Endometrium (tissue), 2 donors: ENCODE measurements around the gene MUC15.
A peak's percentile ranks its signal among the peaks of the same experiment; 100 is the strongest.

Experiments used
- FAIRE-seq: peaks from 2 replicates; lab custom pipeline; 2012; peaks lifted over from hg19 to GRCh38; lab: Jason Lieb, UNC
- donor health status: control.
- donor health status: control.

MUC15 gene

DNA sequence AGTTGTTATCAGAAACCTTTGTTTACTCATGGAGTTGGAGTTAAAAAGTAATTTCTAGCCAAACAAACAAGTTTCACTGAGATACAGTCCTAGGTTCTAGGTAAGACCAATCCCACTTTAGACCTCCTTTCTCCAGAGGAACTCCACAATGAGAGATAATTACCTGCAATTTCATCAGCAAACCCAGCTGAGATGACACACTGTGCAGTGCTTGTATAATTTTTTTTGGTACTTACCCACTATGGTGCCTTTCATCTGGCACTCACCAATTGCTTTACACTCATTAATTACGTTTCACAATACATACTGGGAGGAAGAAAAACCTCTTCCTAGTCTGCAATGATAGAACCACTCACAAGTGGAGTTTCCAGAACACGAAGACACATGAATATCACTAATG is 1.8 kb upstream of the MUC15 start:
- FAIRE-seq = no peak

DNA sequence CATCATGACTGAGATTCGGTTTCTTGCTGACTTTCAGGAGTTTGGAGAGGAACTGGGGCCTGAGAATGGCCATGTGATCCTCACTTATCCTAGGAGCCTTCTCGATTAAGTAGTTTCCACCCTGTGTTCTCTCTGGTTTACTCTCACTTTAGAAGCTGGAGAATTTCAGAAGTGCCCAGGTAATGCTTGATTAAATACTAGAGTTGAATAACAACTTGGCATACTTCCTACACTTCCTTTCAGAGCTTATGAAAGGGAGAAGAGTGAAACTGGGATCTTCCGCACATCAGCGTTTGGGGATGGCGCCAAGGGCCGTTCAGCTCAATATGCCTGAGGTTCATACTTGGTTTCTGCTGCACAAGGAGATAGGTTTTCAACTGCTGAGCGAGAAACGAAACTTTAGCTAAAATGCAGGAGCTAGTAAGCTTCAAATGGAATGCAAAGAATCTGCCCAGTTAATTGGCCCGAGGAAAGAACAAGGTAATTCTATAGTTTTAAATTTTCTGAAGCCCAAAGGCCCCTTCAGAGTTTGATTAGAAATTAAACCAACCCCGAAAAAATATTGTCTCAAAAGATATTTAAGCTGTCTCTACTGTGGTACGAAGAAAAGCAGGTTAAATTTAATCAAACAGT is 823 bp upstream of the MUC15 start:
- no peak for FAIRE-seq

DNA sequence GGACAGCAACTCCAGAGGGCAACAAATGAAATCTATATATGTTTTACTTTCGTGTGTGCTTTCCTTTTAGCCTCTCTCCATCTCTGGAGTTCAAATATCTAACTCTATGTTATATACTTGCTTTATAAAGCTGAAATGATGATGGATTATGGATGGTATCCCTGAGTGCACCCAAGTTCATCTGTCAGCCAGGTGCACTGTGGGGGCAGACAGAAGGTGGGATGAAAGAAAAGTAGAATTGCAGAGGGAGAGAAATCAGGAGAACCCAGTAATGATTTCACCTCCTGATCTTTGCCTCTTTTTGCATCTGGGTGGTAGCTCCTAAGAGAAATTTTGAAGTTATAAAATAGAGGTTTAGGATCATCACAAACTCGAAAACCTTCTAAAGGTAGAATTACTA is 2.4 kb downstream of the MUC15 start:
- FAIRE-seq = no peak

- no peak for FAIRE-seq
Observed at GRCh38 chr11:26558190-26558589, 13.9 kb downstream of the MUC15 start.

DNA sequence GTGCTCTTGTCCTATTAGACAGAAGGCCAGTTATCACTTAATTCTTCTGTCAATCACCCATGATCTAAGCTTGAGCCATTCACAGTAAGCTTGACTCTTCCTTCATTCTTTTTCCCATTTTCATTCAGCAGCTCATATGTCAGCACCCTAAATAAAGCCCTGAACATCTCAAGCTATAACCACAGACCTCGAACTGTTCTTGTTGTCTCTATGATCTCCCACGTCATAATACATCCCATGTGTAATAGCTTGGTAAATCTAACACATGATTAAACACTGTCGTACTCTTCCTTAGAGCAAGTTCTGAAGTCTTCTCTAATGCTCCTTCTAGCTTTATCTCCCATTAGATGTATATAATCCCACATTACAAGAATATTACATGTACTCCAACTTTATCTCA is 14.4 kb downstream of the MUC15 start:
- FAIRE-seq = no peak

DNA sequence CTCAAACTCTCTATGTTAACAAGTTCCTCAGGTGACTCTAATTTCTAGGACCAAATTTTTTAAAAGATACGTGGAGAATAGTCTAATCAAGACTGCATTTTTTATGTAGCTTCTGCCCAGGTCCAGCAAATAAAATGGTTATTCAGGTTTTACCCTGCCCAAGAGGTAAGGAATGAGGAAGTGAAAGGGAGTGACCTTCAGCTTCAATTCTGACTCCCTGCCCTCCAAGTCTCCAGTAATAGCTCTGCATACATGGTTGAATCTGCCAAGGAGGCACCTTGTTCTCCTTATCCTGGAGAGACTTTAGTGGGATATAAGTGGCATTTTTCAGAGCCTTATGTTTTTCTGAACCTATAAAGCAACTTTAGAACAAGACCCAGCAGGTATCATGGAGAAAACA is 15.5 kb downstream of the MUC15 start:
- FAIRE-seq = no peak

DNA sequence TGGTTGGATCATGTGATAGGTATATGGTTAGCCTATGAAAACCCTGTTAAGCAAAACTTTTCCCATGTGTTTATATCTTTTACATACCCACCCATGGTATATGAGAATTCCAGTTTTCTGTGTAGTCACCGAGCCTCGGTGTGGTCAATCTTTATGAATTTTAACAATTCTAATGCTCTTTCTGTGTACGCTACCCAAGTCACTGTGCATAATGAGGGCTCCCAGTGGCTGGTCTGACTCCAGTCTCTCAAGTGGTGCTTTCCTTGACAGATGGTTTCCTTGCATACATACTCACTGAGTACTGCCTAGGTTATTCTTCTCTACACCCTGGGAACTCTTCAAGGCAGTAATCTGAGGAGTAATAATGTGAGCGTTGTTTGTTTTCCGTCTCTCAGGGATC is 17.6 kb downstream of the MUC15 start:
- no peak for FAIRE-seq

GRCh38 chr11:26553182-26553581 is 18.9 kb downstream of the MUC15 start:
- no peak for FAIRE-seq

DNA sequence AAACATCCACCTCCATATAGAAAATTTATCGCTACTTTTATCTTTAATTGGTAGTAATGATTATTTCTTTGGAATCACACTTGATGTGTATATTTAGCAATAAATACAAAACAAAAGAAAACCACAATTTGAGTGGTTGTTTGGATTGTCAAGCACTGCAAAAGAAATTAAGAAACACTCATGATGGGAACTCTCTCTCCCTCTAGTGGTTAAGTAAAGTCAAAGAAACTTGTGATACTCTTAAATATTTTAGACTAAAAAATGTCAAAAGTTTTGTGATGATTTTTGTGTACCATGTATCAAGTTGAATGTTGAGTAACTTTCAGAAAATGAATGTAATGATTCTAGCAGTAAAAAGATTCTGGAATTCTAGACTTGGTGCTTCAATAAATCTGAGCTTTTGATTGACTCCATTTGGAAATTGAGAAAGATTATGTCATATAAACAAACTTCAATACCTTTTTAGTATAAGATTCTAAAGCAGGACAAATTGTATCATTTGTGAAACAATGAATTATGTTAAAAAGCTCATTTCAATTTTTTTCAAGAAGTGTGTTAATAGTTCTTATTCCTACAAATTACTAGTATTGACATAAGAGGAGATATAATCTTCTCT is 20.8 kb downstream of the MUC15 start:
- FAIRE-seq = no peak

- peak; percentile 45 for FAIRE-seq
Observed at GRCh38 chr11:26550022-26550421, 22.0 kb downstream of the MUC15 start.

DNA sequence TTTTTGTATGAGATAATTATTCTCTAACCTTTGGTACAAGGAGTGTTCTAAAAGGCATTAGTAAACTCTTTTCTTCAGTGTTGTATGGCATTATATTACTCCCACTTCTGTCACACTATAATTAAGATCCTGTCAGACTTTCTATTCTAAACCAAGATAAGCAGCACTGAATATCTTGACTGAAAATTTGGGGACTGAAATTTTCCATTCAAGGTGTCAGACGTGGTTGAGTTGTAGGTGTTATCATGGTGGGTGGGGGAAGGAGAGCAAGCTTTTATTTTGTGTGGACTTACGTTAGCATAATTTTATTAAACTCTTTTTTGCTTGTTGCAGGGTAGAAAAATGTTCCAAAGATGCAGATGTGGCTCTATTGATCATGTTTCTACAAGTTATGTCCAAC is 22.9 kb downstream of the MUC15 start:
- FAIRE-seq = no peak

- FAIRE-seq = no peak
Observed at GRCh38 chr11:26541870-26542269, 30.2 kb downstream of the MUC15 start.

- no peak for FAIRE-seq
Observed at GRCh38 chr11:26539517-26539916, 32.5 kb downstream of the MUC15 start.

DNA sequence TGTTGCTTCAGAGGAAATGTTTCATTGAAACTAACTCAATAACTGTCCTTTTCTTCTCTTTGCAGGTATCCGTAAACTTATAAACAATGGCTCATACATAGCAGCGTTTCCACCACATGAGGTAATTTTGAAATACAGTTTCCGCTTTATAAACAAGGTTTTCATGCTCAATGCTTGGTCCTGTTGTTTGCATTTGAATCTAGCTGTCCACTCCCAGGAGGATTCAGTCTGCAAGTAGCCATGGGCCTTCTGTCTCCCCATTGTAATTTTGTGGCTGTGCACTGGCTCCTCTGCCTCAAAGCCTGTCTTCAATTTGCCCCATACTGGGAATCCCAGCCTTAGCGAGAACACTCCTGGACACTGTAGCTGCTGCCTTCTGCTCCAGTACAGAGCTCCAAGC is 34.7 kb downstream of the MUC15 start:
- no peak for FAIRE-seq

DNA sequence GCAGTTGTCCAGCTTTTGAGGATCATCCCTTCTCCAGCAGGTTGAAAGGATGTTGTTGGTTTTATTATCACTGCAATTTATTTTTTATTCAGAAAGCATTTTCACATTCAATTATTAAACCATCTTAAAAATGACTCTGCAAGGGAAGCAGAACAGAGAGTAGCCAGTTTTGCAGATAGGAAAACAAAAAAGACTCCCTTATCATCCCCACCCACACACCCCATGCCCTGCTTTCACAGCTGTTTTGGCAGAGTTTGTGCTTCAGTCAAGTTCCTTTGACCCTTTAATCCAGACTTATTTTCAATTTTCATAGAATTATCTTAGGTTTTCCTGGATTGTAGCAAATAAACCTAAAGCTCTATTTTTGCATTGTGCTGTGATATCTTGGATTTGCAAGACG is 44.4 kb downstream of the MUC15 start:
- FAIRE-seq = no peak

GRCh38 chr11:26522912-26523610 is 49.0 kb downstream of the MUC15 start:
- FAIRE-seq = no peak

DNA sequence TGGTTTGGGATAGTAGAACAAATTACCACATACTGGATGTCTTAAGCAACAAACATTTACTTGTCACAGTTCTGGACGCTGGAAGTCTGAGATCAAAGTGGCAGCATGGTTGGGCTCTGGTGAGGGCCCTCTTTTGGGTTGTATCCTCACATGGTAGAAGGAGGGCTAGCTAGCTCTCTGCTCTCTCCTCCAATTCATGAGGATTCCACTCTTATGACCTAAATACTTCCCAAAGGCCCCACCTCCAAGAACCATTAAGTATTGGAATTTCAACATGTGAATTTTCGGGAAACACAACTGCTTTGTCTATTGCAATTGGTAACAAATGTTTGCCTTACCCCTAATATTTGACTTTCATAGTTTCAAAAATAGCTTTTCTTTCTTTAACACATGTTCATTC is 52.6 kb downstream of the MUC15 start:
- FAIRE-seq = no peak

GRCh38 chr11:26512196-26512595 is 59.9 kb downstream of the MUC15 start:
- FAIRE-seq = no peak

DNA sequence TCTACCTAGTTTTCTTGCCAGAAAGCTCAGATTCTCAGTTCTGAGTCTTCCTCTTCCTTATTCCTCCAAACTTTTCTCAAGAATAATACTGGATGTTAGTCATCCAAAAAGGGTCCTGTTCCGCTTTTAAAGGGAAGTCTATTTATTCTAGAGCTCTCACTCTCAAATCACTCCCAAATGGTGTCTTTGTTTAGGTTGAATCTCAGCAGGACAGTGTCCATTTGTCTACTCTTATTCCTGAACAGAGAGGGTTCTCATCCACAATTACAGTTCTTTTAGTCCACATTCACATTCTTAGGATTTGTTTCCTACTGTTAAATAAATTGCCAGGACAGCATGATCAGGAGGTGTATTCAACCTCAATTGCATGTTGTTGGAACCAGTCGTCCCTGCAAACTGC is 61.3 kb downstream of the MUC15 start:
- FAIRE-seq = no peak

DNA sequence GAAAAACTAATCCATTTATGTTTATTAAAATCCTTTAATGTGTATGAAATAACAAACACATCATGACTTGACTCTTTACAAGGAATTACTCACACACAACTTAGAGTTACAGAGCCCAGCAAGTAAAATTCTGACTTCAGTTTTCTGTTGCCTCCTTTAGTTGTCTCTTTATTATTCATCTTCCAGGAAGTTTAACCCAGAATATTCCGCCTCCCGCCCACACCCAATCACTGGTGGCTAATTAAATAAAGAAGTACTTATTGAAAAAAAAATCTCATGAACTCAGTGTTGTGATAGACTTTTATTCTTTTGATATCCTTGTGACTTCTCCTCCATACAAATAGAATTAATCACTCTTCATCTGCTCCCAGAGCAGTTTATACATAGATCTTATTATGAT is 61.9 kb downstream of the MUC15 start:
- no peak for FAIRE-seq
